Activated CD8-positive, alpha-beta memory T cell treated with anti-CD3 and anti-CD28 coated beads, Interleukin-2, amount 10 ng/mL, durations not matched to agents 7 days and 5 days (primary cell): ENCODE data around the gene GDA. TPM values are rescaled to one million over a fixed set of nuclear protein-coding genes. Genes with fewer than 3 reads are reported as not detected.

Experiments used
- ATAC-seq: fragments of 150-1000 bp; cut with Tn5 transposase; one replicate; pipeline ENCODE4 v1.10.0; 2021; ENCODE audit warnings: moderate library complexity
- CTCF ChIA-PET: fragments of 350-600 bp; sonication (Branson Sonifier 250); formaldehyde crosslinking; loops from one replicate; lab custom pipeline; 2021; ENCODE audit warnings: antibody characterized with exemption; lab: Charles Lee
- DNase-seq: peaks from one replicate; pipeline ENCODE4 v3.0.0-alpha.2; 2020
- H3K27ac Mint-ChIP-seq: one replicate; pipeline ENCODE4 v1.8.0; 2021; ENCODE audit warnings: mild to moderate bottlenecking, mixed read lengths
- H3K27me3 Mint-ChIP-seq: one replicate; pipeline ENCODE4 v1.8.0; 2021; ENCODE audit warnings: mixed read lengths
- H3K36me3 Mint-ChIP-seq: one replicate; pipeline ENCODE4 v1.8.0; 2021; ENCODE audit warnings: mild to moderate bottlenecking, mixed read lengths
- H3K4me1 Mint-ChIP-seq: one replicate; pipeline ENCODE4 v1.8.0; 2021; ENCODE audit warnings: mixed read lengths
- H3K4me3 Mint-ChIP-seq: one replicate; pipeline ENCODE4 v1.8.0; 2021; ENCODE audit warnings: mild to moderate bottlenecking, moderate library complexity, mixed read lengths
- H3K9me3 Mint-ChIP-seq: one replicate; pipeline ENCODE4 v1.8.0; 2022; ENCODE audit warnings: low read depth, mixed read lengths
- total RNA-seq, 2 experiments: library from RNA; stranded (reverse); gene quantifications; one replicate each; pipeline ENCODE4 v1.2.3, GENCODE V29; 2021

Gene GDA
- total RNA-seq: not detected

DNA sequence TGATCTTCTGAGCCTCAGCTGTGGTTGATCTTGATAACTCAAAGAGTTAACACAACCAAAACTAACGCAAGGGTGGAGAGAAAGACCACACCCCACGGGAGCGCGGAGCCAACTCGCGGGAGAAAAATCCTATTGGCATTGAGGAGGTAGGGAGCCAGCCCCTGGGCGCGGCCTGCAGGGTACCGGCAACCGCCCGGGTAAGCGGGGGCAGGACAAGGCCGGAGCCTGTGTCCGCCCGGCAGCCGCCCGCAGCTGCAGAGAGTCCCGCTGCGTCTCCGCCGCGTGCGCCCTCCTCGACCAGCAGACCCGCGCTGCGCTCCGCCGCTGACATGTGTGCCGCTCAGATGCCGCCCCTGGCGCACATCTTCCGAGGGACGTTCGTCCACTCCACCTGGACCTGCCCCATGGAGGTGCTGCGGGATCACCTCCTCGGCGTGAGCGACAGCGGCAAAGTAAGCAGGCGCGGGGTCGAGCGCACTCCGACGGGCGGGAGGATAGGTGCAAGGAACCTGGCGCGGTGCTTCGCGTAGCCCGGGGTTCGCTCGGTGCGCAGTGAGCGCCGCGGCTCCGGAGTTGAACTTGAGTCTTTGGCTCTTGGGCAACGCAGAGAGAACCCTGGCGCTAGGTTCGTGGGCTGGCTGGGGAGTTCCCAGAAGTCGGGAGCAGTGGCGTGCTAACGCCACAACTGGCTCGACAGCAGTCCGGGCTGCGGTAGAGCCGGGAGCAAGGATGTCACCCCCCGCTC lies at the start of gene GDA:
TSS of gene GDA (plus strand) at position 210 of the 745 bp plus-strand sequence. CDS start at position 330, 120 bp downstream.
- ATAC-seq: no peak
- H3K27ac Mint-ChIP-seq: no peak within 1 kb of the TSS
- no peaks in the 10 kb centered on the region for H3K36me3 Mint-ChIP-seq
- no peak within 1 kb of the TSS for H3K4me3 Mint-ChIP-seq
- H3K27me3 Mint-ChIP-seq: peaks cover 37% of the 10 kb centered on the region
- H3K4me1 Mint-ChIP-seq: peaks cover 4% of the 10 kb centered on the region
- no peaks in the 10 kb centered on the region for H3K9me3 Mint-ChIP-seq
- DNase-seq: no peak
- CTCF ChIA-PET: no interaction called here

DNA sequence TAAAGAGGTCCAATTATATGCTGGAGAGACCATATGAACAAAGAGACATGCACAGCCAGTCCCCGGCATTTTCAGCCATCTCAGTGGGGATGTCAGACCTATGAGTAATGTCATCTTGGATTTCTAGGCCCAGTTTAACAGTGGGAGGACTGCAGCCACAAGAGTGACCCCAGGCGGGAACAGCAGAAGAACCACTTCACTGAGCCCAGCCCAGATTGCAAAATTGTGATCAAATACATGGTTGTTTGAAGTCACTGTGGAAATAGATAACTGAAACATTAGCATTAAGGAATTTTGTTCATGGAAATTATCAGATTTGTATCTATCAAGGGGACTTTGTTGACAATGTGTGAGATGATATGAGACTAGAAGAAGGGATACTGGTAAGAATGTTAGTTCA lies 46.7 kb upstream of the GDA start:
- Mint-ChIP-seq H3K36me3 (no peaks in the 10 kb centered on the region), H3K4me3 (no peak overlapping the region), H3K4me1 (no peaks in the 10 kb centered on the region), H3K27ac (no peak overlapping the region), H3K9me3 (no peaks in the 10 kb centered on the region), H3K27me3 (no peaks in the 10 kb centered on the region)
- no peak for ATAC-seq
- CTCF ChIA-PET: no interaction called here
- DNase-seq: no peak

DNA sequence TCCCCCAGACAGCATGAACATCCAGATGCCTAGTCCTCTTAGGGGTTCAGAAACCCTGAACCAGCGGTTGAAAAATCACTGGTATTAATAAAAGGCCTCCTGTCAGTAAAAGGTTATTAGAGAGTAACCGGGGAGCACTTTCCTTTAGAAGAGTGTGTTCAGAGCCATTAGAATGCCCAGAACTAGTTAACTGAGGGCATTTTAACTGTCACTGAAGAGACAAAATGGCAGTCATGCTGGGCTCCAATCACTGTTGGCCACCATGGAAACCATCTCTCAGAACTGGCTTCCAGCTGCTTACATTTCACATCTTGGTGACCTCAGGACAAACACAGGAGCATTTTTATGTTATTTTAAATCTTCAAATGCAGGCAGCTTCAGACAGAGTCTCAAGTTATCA lies 36.2 kb upstream of the GDA start:
- no peaks in the 10 kb centered on the region for H3K36me3 Mint-ChIP-seq
- no peak overlapping the region for H3K4me3 Mint-ChIP-seq
- DNase-seq (no peak), ATAC-seq (no peak)
- CTCF ChIA-PET: no interaction called here
- no peaks in the 10 kb centered on the region for H3K27me3 Mint-ChIP-seq
- H3K27ac Mint-ChIP-seq: no peak overlapping the region
- H3K4me1 Mint-ChIP-seq: no peaks in the 10 kb centered on the region
- H3K9me3 Mint-ChIP-seq: no peaks in the 10 kb centered on the region

DNA sequence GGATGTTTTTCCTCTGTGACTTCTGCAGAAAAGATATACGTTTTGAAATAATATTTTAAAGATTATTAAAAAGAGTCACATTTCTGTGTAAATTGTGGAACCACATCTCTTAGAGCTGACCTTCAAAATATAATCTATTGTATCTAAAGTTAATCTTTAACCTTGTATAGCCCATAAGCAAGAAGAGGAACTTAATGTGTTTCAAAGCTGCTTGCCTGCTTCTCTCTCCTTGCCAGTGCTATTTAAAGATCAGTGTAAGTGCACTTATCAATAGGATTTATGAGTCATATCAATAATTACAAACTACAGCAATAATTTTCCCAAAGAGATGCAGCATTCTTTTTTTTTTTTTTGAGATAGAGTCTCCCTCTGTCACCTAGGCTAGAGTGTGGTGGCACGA lies 29.4 kb upstream of the GDA start:
- H3K9me3 Mint-ChIP-seq: no peaks in the 10 kb centered on the region
- DNase-seq: no peak
- H3K27ac Mint-ChIP-seq: no peak overlapping the region
- CTCF ChIA-PET: no interaction called here
- no peak for ATAC-seq
- no peaks in the 10 kb centered on the region for H3K4me1 Mint-ChIP-seq
- H3K36me3 Mint-ChIP-seq: no peaks in the 10 kb centered on the region
- no peaks in the 10 kb centered on the region for H3K27me3 Mint-ChIP-seq
- H3K4me3 Mint-ChIP-seq: no peak overlapping the region

DNA sequence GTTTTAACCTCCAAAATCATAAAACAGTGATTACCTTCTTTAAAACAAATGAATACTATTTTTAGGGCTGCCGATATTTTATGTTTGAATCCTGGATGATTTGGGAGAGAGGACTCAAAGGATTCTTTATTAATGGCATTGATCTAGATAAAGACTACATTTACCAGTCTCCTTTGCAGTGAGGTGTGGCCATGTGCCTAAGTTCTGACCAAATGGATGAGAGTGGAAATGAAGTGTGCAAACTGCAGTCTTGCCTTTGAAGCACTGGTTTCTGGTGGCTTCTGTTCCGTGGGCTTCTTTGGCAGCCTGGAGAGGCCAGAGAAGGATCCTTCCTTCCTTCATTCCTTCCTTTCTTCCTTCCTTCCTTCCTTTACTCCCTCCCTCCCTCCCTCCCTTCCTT lies 24.3 kb upstream of the GDA start:
- CTCF ChIA-PET: no interaction called here
- ATAC-seq (no peak), DNase-seq (no peak)
- Mint-ChIP-seq H3K27me3 (no peaks in the 10 kb centered on the region), H3K27ac (no peak overlapping the region), H3K9me3 (no peaks in the 10 kb centered on the region), H3K4me3 (no peak overlapping the region), H3K36me3 (no peaks in the 10 kb centered on the region), H3K4me1 (no peaks in the 10 kb centered on the region)

DNA sequence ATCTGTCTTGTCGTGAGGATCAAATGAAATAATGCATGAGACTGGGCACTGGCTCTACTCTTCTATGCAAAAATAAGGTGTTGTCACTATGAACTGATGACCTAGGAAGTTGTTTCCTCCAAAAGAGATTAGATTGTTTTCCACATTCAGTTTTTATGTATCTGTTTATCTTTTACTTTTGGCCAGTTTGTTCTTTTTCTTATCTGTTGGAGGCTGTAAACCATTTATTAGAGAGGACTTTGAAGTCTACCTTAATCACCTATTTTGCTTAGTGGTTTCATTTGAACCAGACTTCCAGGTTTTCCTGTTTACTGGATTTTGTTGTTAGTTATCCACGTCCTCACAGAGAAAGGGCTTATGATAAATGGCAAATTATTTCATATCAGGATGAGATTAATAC lies 21.5 kb upstream of the GDA start:
- H3K9me3 Mint-ChIP-seq: no peaks in the 10 kb centered on the region
- no peaks in the 10 kb centered on the region for H3K4me1 Mint-ChIP-seq
- no peak for ATAC-seq
- H3K27ac Mint-ChIP-seq: no peak overlapping the region
- no peak for DNase-seq
- H3K27me3 Mint-ChIP-seq: no peaks in the 10 kb centered on the region
- H3K36me3 Mint-ChIP-seq: no peaks in the 10 kb centered on the region
- H3K4me3 Mint-ChIP-seq: no peak overlapping the region
- CTCF ChIA-PET: no interaction called here

DNA sequence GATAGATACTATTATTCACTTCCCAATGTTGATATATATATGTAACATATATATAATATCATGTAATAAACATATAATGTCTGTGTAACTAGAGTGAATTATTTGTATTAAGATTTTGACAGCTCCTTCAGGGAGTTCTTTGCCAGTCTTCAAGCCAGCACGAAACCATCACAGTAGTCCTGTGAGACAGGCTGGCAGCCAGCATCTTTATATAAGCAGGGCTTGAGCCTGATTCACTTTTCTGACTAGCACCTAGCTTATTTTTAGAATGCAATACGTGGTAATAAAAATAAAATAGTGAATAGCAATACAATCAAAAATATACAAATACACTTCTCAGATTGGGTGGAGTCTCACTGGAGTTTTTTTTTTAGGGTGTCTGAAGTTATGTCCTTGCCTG lies 20.7 kb upstream of the GDA start:
- Mint-ChIP-seq H3K4me1 (no peaks in the 10 kb centered on the region), H3K4me3 (no peak overlapping the region), H3K27ac (no peak overlapping the region), H3K9me3 (no peaks in the 10 kb centered on the region), H3K36me3 (no peaks in the 10 kb centered on the region), H3K27me3 (no peaks in the 10 kb centered on the region)
- ATAC-seq (no peak), DNase-seq (no peak)
- CTCF ChIA-PET: no interaction called here

DNA sequence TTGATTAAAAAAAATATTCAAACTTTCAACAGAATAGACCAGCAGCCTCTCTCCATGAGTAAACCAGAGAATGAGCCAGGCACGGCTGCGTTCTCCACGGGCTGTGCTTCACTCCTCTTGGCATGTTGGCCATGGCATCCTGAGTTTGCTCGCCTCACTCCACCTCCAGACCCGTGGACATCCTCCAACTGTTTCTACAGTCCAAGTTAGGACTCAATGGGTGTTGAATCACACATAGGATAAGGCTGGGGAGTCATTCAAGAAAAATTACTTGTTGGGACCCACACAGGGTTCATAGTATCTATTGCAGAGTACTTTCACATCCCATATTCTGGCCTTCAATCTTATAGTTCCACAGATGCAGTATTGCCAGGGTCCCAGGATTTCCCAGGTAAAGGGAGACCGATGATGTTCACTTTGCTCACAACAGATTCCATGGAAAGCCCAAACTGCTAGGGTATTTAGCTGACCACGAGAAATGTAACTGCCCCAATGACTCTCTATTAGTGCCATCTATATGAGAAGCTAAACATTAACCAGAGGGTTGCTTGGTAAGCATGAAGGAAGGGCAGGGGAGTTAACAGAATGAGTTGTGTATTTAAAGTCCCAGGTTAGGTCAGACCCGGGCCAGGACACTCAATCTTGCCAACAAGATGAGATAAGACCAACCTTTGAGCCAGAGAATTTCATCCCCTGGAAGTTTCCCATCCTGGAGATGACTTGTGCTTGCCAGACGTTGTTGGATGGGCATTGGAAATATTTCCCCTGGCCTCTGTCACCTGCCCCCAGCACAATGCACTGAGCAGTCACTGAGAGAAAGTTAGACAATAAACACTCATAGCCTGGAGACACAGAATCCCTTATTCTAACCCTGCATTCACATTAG lies 19.7 kb upstream of the GDA start:
- Mint-ChIP-seq H3K36me3 (no peaks in the 10 kb centered on the region), H3K27ac (no peak overlapping the region), H3K9me3 (no peaks in the 10 kb centered on the region), H3K4me3 (no peak overlapping the region), H3K4me1 (no peaks in the 10 kb centered on the region), H3K27me3 (no peaks in the 10 kb centered on the region)
- CTCF ChIA-PET: no interaction called here
- DNase-seq (no peak), ATAC-seq (no peak)

DNA sequence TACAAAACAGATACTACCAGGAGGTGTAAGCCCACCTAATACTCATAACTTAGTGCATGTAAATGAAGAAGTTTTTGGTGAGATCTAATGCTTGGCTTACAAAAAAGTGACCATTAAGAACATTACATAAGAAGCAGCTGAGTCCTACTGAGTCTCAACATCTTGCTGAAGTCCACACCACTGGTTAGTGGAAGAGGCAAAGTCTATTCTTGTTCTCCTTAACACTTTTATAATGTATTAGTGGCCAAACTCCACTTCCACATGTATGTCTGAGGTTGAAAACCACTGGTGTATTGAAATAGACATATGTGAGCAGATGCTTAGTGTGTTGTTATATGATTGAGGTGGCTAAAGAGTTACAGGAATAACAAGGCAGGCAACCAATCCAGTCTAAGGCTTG lies 18.9 kb upstream of the GDA start:
- CTCF ChIA-PET: no interaction called here
- no peaks in the 10 kb centered on the region for H3K36me3 Mint-ChIP-seq
- ATAC-seq (no peak), DNase-seq (no peak)
- H3K4me3 Mint-ChIP-seq: no peak overlapping the region
- H3K4me1 Mint-ChIP-seq: no peaks in the 10 kb centered on the region
- no peaks in the 10 kb centered on the region for H3K9me3 Mint-ChIP-seq
- H3K27me3 Mint-ChIP-seq: no peaks in the 10 kb centered on the region
- H3K27ac Mint-ChIP-seq: no peak overlapping the region

DNA sequence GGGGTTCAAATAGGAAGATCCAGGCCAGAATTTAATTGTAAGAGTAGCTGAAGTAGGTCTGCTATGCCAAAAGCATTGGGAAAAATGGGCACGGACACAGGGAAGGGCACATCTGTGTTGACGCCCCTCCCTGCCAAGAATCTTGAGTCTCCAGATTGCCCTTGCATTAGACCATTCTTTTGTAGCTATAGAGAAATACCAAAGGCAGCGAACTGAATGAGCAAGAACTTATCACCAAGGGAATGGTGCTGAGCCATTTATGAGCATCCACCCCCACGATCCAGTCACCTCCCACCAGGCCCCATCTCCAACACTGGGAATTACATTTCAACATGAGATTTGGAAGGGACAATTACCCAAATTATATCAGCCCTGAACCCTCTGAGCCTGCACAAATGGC lies 18.0 kb upstream of the GDA start:
- ATAC-seq (no peak), DNase-seq (no peak)
- no peaks in the 10 kb centered on the region for H3K4me1 Mint-ChIP-seq
- no peaks in the 10 kb centered on the region for H3K36me3 Mint-ChIP-seq
- H3K4me3 Mint-ChIP-seq: no peak overlapping the region
- CTCF ChIA-PET: no interaction called here
- no peaks in the 10 kb centered on the region for H3K27me3 Mint-ChIP-seq
- no peak overlapping the region for H3K27ac Mint-ChIP-seq
- H3K9me3 Mint-ChIP-seq: no peaks in the 10 kb centered on the region

DNA sequence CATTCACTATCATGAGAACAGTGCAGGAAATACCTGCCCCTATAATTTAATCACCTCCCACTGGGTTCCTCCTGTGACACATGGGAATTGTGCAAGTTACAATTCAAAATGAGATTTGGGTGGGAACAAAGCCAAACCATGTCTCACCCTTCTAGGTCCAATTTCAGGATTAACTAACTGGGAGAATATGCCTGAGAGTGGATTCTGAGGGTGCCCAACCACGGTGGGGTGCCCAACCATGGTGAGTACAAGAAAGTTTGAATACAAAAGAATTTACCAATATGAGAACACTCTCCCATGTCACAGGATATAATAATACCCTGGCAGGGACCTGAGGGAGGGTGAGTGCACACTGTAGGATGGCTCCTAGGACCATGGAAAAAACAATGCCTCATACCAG lies 17.2 kb upstream of the GDA start:
- H3K4me1 Mint-ChIP-seq: no peaks in the 10 kb centered on the region
- H3K4me3 Mint-ChIP-seq: no peak overlapping the region
- DNase-seq (no peak), ATAC-seq (no peak)
- no peaks in the 10 kb centered on the region for H3K9me3 Mint-ChIP-seq
- H3K27me3 Mint-ChIP-seq: no peaks in the 10 kb centered on the region
- H3K36me3 Mint-ChIP-seq: no peaks in the 10 kb centered on the region
- CTCF ChIA-PET: no interaction called here
- no peak overlapping the region for H3K27ac Mint-ChIP-seq

DNA sequence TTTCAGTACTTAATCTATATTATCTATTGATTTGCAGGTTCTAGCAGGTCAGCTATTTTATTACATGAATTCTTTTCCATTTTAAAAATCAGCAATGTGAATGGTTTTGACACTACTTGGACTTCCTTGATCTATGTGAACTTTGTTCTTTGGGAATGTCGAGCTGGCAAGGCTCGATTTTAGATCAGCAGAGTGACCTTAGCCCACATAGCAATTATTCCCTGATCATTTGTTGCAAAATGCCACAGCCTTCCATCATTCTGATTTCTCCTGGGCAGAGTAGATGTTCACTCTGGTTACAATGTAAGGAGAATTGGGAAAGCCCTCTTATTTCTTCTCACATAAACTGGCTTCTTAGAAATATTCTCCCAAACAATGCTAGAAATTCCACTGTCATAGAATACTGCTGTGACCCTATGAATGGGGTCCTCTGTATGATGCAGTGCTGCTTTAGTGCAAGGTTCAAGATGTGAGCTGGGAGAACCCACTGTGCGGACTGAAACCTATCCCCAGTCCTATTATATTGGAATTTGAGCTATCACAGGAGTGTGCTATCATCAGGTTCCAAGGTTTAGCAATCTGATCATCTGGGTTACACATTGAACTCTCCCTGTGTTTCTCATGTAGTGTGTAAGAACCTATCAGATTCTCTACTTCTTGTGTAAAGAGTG lies 15.7 kb upstream of the GDA start:
- Mint-ChIP-seq H3K27me3 (no peaks in the 10 kb centered on the region), H3K4me1 (no peaks in the 10 kb centered on the region), H3K36me3 (no peaks in the 10 kb centered on the region), H3K9me3 (no peaks in the 10 kb centered on the region), H3K27ac (no peak overlapping the region), H3K4me3 (no peak overlapping the region)
- CTCF ChIA-PET: no interaction called here
- no peak for ATAC-seq
- no peak for DNase-seq

DNA sequence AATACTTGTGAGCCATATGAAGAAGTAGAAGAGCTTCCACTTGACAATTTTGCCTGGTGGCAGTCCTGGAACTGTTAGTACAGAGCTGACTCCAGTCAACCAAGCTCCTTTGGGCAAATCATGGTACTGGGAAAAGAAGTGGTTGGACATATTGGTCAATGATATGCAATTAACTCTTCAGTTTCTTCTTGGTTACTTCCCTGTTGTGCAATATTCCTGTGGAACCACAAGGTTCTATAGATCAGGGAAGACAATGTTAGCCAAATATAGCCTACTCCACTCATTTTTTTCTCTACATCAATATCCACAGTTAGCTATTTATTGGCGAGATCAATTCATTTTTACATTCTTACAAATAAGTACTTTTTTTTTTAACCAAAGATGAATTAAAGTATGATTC lies 14.4 kb upstream of the GDA start:
- ATAC-seq: no peak
- H3K4me1 Mint-ChIP-seq: no peaks in the 10 kb centered on the region
- H3K9me3 Mint-ChIP-seq: no peaks in the 10 kb centered on the region
- H3K27me3 Mint-ChIP-seq: no peaks in the 10 kb centered on the region
- H3K4me3 Mint-ChIP-seq: no peak overlapping the region
- H3K27ac Mint-ChIP-seq: no peak overlapping the region
- no peak for DNase-seq
- no peaks in the 10 kb centered on the region for H3K36me3 Mint-ChIP-seq
- CTCF ChIA-PET: no interaction called here
